TTC549 (cell line): Measurements from ENCODE around the gene MYO3B.

Source experiments
- FAIRE-seq: peaks from 2 replicates; lab custom pipeline; 2012; peaks lifted over from hg19 to GRCh38; lab: Jason Lieb, UNC

MYO3B gene

DNA sequence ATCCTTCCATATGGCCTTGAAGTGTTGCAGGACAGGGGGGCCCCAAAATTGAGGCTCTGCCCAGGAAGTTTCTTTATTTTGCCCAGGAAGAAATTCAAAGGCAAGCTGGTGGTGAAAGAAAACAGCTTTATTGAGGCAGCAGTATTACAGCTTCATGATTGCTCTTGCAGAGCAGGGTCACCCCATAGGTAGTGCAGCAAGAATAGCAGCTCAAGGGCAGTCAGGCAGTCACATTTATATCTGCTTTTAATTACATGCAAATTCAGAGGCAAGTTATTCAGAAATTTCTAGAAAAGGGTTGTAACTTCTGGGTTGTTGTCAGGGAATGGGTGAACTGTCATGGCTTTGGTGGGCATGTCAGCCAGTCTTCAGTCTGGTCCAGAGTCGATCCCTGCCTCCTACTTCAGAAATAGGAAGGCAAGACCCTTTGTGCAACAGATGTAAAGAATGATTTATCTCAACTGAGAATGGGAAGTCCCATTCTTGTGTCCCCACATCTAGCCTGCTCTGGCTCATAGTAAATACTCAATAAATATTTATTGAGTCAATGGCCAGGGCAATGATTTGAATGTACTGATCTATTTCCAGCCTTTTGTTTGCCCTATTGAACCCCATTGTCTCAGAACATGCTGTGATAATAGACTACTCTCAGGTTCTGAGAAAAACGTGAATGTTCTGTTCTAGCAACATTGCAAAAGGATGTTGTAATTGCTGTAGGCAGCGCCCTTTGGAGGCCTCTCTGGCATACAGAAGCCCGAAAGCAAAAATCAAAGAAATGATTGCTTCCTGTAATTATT is 129.8 kb downstream of the MYO3B start:
- FAIRE-seq: no peak

DNA sequence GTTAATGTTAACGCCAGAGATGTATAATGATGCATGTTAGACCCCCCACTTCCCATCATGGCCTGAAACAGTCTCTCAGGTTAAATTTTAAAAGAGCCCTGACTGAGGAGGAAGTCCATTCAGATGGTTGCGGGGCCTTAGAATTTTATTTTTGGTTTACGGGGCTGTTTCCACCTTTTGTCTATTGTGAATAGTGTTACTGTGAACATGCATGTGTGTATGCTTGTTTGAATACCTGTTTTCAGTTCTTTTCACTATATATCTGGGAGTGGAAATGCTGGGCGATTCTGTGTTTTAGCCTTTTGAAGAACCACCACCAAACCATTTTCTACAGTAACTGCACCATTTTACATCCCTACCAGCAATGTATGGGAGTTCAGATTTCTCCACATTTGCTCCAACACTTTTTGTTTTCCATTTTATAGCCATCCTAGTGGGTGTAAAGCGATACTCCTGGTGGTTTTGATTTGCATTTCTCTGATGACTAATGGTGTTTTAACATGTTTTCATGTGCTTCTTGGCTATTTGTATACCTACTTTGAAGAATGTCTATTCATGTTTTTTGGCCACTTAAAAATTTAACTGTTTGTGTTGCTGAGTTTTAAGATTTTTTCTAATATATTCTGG is 133.0 kb downstream of the MYO3B start:
- no peak for FAIRE-seq

GRCh38 chr2:170313347-170313991 is 135.5 kb downstream of the MYO3B start:
- no peak for FAIRE-seq

DNA sequence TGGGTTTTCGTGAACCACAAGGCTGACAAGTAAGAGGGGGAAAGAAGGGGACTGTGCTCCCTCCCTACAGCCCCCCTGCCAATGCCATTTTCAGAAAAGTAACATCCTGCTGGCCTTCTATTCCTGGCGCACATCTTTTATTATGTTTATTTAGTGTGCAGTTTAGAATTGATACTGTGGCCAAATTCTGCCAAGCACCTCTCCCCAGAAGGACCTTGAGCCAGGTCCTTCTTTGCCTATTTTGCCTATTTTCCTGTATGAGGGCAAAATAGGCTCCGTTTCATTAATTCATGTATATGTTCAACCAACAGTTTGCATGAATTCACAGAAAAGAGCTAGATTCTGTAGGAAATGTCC is 136.0 kb downstream of the MYO3B start:
- no peak for FAIRE-seq

GRCh38 chr2:170314744-170315447 is 136.9 kb downstream of the MYO3B start:
- FAIRE-seq: no peak

GRCh38 chr2:170320948-170321347 is 143.0 kb downstream of the MYO3B start:
- FAIRE-seq: peak; percentile 22

- FAIRE-seq: no peak
Measured at GRCh38 chr2:170321526-170321925, 143.6 kb downstream of the MYO3B start.

DNA sequence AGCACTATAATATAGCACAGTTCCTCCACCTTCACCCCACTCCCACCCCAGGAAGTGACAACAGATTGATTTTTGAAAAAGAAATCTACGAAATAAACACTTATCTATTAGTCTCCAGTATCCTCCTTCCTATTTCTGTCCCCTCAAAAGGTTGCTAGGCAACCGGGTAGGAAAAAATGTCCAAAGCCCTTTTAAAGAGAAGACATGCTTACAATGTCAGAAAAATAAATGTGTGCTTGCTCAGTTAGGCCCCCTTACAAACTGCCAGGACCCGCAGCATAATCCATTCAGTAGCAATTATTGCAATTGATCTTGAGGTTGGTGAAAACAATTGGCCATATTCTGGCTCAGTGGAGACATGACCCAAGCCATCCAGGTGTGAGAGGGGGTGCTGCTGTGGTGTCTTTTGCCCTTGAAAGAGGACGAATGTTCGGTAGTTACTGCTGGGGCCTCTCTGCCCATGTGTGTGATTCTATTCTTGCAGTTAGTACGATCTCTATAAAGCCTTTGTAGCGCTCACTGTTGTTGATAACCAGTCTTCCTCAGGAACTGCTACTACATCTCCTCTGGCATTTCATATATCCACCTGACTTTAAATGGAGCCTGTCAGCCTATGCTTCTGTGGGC is 144.3 kb downstream of the MYO3B start:
- no peak for FAIRE-seq

DNA sequence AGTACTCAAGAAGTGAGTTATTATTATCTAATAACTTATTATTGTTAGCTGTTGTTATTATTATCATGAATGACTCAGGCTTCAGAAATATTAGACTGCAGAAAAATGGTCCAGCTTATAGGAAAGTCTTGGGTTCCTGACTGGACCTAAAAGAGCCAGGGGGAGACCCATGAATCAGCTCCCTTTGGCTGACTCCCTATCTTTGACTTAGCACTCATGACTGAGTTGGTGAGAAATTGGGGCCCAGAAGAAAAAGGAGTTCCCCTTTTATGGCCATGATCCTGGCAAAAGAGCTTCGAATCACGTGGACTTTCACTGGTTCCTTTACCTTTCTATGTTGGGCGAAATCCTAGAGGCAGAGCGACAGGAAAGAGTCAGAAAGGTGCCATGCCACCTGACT is 145.8 kb downstream of the MYO3B start:
- no peak for FAIRE-seq

DNA sequence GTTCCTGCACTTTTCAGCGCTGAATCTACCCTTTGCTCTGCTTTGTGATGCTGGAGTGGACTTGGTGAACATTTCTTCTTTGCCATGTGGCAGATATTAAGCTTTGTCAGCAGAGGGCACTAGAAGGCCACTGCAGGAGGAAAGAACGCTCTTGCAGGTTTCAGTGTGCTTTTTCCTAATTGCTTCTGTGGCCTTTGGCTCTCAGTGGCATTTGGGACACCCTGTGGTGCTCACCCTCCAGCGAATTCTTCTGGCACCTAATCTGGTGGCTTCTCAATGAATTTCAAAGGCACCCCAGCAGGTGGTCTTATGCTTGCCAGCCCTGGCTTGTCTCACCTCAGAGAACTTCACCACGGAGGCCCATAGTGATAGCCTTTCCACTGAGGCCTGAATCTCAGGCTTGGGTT is 146.7 kb downstream of the MYO3B start:
- peak; percentile 19 for FAIRE-seq

DNA sequence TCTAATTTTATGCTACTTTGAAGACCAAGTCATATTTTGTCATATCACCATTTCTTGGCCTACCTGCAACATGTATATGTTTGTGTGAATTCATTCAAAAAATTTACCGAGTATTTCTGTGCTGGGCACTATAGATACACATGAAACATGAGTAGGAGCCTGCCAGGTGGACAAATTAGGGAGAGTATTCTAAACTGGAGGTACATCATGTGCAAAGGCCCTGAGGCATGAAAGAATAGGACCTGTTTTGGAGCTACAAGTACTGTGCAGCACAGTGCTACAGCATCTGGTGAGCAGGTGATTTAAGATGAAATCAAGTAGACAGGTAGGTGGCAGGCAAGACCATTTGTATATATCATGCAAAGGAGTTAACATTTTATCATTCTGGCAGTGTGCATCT is 152.9 kb downstream of the MYO3B start:
- FAIRE-seq: no peak

- no peak for FAIRE-seq
Measured at GRCh38 chr2:170332676-170333402, 154.9 kb downstream of the MYO3B start.

- no peak for FAIRE-seq
Measured at GRCh38 chr2:170335351-170335750, 157.4 kb downstream of the MYO3B start.

GRCh38 chr2:170336408-170336807 is 158.5 kb downstream of the MYO3B start:
- no peak for FAIRE-seq

DNA sequence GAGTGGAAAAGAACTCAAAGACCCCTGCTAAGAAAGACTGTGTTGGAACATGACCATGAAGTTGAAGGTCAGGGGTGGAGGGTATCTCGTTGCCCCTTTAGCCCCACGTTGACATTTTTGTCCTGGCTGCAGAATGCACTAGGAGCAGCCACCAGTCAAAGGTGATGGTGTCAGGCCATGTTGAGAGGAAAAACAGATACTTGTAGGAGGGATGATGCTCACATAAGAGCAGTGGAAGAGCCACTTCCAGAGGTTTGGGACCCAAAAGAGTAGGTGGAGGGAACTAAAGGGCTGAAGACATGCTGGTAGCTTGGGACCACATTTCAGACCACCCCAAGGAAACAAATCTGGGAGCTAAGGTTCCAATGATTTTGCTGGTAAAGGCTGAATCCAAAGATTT is 159.0 kb downstream of the MYO3B start:
- no peak for FAIRE-seq

- FAIRE-seq: no peak
Measured at GRCh38 chr2:170339322-170339721, 161.4 kb downstream of the MYO3B start.

DNA sequence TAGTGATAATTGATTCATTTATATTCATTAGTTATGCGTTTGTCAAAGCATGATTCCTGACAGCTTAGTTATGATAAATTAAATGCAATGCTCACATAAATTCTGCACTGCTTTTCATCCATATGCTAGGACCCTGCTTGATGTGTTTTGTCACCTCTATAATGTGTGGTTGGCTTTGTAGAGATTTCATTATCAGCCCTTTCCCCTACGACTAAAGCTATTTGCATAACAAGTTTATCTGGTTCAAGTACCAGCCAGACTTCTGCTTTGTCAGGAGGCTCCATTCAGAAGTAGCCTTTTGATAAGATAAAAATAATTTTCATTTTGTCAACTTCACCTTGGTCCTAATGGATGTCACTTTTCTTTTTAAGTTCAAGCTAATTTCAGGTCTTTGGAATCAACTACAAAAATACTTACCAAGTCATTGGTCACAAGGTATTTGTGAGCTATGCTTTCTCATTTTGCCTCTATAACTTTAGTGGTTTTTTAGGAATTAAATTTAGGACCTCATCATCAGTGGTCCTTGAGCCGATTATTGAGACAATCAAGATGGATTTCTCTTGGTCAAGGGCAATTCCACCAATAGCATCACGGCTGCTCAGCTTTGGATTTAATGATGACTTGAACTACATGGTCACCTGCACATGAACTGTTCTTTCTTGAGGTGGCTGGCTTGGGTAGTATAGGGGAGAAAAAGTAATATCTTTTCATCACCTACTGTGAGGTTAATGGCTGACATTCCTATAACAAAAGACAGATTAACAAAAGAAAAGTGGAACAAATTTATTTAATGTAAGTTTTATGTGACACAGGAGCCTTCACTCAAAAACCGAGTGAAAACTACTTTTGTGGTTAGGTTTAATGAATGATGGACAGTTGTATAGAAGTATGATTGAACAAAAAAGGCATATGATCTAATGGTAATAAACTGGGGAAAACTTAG is 162.1 kb downstream of the MYO3B start:
- no peak for FAIRE-seq

DNA sequence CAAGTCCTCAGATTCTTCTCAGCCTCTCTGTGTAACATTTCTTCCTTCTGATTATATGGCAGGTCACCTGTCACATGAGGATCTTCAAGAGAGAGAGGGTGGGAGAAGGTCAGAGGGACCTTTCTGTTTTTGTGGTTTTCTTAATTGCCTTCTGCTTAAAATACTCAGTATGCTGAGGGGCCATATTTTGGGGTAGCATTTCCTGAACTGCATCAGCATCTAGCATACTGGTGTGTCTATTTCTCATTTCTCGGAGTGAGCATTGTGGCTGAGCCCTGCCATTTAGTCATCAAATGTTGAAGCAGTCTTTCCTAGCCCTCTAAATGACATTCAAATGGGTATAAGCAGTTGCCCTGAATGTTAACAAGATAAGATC is 162.7 kb downstream of the MYO3B start:
- no peak for FAIRE-seq

DNA sequence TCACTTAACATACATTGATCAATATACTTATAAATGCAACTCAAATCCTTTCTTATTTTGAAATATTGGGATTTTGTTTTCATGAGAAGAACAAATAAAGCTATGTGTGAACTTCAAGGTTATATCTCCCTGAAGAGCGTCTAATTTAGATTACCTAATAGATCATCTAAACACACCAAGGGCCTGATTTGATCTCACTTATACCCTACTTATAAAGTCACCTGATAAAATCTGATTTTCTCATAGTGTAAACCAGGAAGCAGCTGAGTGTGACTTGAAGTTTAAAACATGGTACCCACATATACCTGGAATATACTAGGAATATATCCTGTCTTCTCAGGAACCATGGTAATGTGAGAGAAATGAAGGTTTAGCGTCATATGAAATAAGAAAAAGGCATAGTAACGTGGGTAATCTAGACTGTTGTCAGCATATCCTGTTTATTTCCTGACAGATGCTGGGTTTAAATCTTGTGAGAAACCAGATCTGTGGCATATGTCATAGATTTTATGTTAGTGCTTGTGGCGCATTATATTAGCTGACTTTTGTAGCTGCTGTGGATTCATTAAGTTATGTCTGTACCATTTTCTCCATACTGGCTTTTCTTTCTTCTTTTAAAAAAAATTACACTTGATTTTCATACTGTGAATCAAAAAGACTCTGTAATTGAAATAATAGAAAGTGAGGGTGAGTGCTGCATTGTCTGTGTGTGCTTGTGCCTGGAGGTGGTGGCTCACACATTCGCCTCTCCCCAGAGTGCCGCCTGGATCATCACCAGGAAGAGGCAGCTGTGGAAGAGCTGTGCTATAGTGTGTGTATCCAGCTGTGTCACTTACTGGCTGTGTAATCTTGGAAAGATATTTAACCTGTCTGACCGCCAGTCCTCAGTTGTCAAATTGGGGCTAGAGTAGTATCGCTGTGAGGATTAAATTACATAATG is 164.0 kb downstream of the MYO3B start:
- FAIRE-seq: no peak
